Subcutaneous abdominal adipose tissue (tissue), 5 donors: ENCODE measurements around the gene EVPLL.
A peak's percentile ranks its signal among the peaks of the same experiment; 100 is the strongest.
"Not testable (repeated sequence)": the region's sequence is repeated elsewhere in the genome, so short reads cannot be mapped to it uniquely, and the experiment has no call there.

Source experiments
- H3K27ac ChIP-seq: one replicate; pipeline ENCODE4 v1.7.0; 2013; ENCODE audit warnings: low read depth, mild to moderate bottlenecking, inconsistent platforms, low read length, moderate library complexity
- H3K27me3 ChIP-seq, 5 donors: one replicate each; pipeline ENCODE4 v1.7.0; 2013; ENCODE audit warnings: low read length in 5 of 5, inconsistent platforms in 1 of 5; ENCODE audit not compliant: control insufficient read depth in 5 of 5, insufficient read depth in 4 of 5
- H3K36me3 ChIP-seq, 5 donors: one replicate each; pipeline ENCODE4 v1.7.0; 2013; ENCODE audit warnings: low read length in 5 of 5; ENCODE audit not compliant: control insufficient read depth in 5 of 5, insufficient read depth in 5 of 5
- H3K4me1 ChIP-seq, 5 donors: one replicate each; pipeline ENCODE4 v1.7.0; 2013; ENCODE audit warnings: low read length in 5 of 5, mild to moderate bottlenecking in 3 of 5, moderate library complexity in 1 of 5; ENCODE audit not compliant: control insufficient read depth in 5 of 5, insufficient read depth in 5 of 5
- H3K4me3 ChIP-seq, 5 donors: one replicate each; pipeline ENCODE4 v1.7.0; 2013; ENCODE audit warnings: low read length in 5 of 5, low read depth in 1 of 5
- H3K9ac ChIP-seq, 5 donors: one replicate each; pipeline ENCODE4 v1.7.0; 2013; ENCODE audit warnings: low read length in 5 of 5, mild to moderate bottlenecking in 4 of 5, moderate library complexity in 3 of 5
- H3K9me3 ChIP-seq, 5 donors: one replicate each; pipeline ENCODE4 v1.7.0; 2013; ENCODE audit warnings: low read length in 5 of 5; ENCODE audit not compliant: control insufficient read depth in 5 of 5
- donor health status: healthy.
- donor health status: healthy.
- donor health status: healthy.
- donor health status: healthy.
- donor health status: healthy.

Gene EVPLL

GRCh38 chr17:18377437-18378204 lies at the start of gene EVPLL:
Gene EVPLL, plus strand, starts transcription at chr17:18377778. Its CDS starts 3,160 bp downstream, at chr17:18380938.
- no peak within 1 kb of the TSS for H3K4me3 ChIP-seq
- H3K27me3 ChIP-seq = peaks cover 0 to 13% (median 2%) of the 10 kb centered on the region in 5 donors
- H3K9me3 ChIP-seq = peaks cover 0 to 6% (median 5%) of the 10 kb centered on the region in 5 donors
- H3K27ac ChIP-seq = peak within 1 kb of the TSS; percentile 70
- H3K9ac ChIP-seq = peak within 1 kb of the TSS in 2 of 5 donors; percentile 35 to 46
- no peaks in the 10 kb centered on the region for H3K36me3 ChIP-seq
- peaks cover 2 to 16% (median 12%) of the 10 kb centered on the region in 5 donors for H3K4me1 ChIP-seq

- H3K27ac ChIP-seq = no peak overlapping the region
- peaks cover 0 to 3% (median 0%) of the 10 kb centered on the region in 5 donors for H3K4me1 ChIP-seq
- no peak overlapping the region for H3K9ac ChIP-seq
- H3K9me3 ChIP-seq = no peaks in the 10 kb centered on the region
- H3K36me3 ChIP-seq = peaks cover 0 to 89% (median 84%) of the 10 kb centered on the region in 5 donors
- H3K4me3 ChIP-seq = no peak overlapping the region
- no peaks in the 10 kb centered on the region for H3K27me3 ChIP-seq
Measured at GRCh38 chr17:18328643-18329204, 48.9 kb upstream of the EVPLL start.

- no peak overlapping the region for H3K4me3 ChIP-seq
- no peaks in the 10 kb centered on the region for H3K9me3 ChIP-seq
- H3K27me3 ChIP-seq = no peaks in the 10 kb centered on the region
- no peaks in the 10 kb centered on the region for H3K4me1 ChIP-seq
- no peak overlapping the region for H3K27ac ChIP-seq
- H3K9ac ChIP-seq = no peak overlapping the region
- peaks cover 0 to 92% (median 81%) of the 10 kb centered on the region in 5 donors for H3K36me3 ChIP-seq
Measured at GRCh38 chr17:18331879-18332278, 45.7 kb upstream of the EVPLL start.

GRCh38 chr17:18332909-18333489 lies 44.6 kb upstream of the EVPLL start:
- no peaks in the 10 kb centered on the region for H3K9me3 ChIP-seq
- H3K36me3 ChIP-seq = peaks cover 0 to 87% (median 78%) of the 10 kb centered on the region in 5 donors

GRCh38 chr17:18338158-18338557 lies 39.4 kb upstream of the EVPLL start:
- H3K4me1 ChIP-seq, H3K27ac ChIP-seq, H3K27me3 ChIP-seq, H3K4me3 ChIP-seq, H3K9me3 ChIP-seq, H3K9ac ChIP-seq: not testable (repeated sequence)
- peaks cover 5 to 72% (median 66%) of the 10 kb centered on the region in 5 donors for H3K36me3 ChIP-seq

More at GRCh38 chr17:18332909-18333489, 44.6 kb upstream of the EVPLL start:
- H3K4me1 ChIP-seq = no peaks in the 10 kb centered on the region
- no peak overlapping the region for H3K4me3 ChIP-seq
- H3K27me3 ChIP-seq = no peaks in the 10 kb centered on the region
- no peak overlapping the region for H3K9ac ChIP-seq
- H3K27ac ChIP-seq = no peak overlapping the region

- no peaks in the 10 kb centered on the region for H3K9me3 ChIP-seq
- H3K9ac ChIP-seq = no peak overlapping the region
- no peak overlapping the region for H3K4me3 ChIP-seq
- H3K4me1 ChIP-seq = no peaks in the 10 kb centered on the region
- H3K27me3 ChIP-seq = no peaks in the 10 kb centered on the region
- peaks cover 7 to 71% (median 66%) of the 10 kb centered on the region in 5 donors for H3K36me3 ChIP-seq
- no peak overlapping the region for H3K27ac ChIP-seq
Measured at GRCh38 chr17:18339933-18340332, 37.6 kb upstream of the EVPLL start.

- Histone ChIP-seq H3K9me3 (no peaks in the 10 kb centered on the region), H3K27ac (no peak overlapping the region), H3K4me1 (no peaks in the 10 kb centered on the region), H3K4me3 (no peak overlapping the region), H3K36me3 (peaks cover 13 to 87% (median 81%) of the 10 kb centered on the region in 5 donors), H3K9ac (no peak overlapping the region), H3K27me3 (no peaks in the 10 kb centered on the region)
Measured at GRCh38 chr17:18344021-18344420, 33.6 kb upstream of the EVPLL start.

GRCh38 chr17:18353541-18353940 lies 24.0 kb upstream of the EVPLL start:
- Histone ChIP-seq H3K4me3 (no peak overlapping the region), H3K9ac (no peak overlapping the region), H3K4me1 (peaks cover 0 to 18% (median 14%) of the 10 kb centered on the region in 5 donors), H3K27me3 (no peaks in the 10 kb centered on the region), H3K9me3 (no peaks in the 10 kb centered on the region), H3K27ac (no peak overlapping the region), H3K36me3 (peaks cover 5 to 51% (median 35%) of the 10 kb centered on the region in 5 donors)

GRCh38 chr17:18356624-18357023 lies 21.0 kb upstream of the EVPLL start:
- H3K9me3 ChIP-seq = no peaks in the 10 kb centered on the region
- H3K9ac ChIP-seq = peak overlapping the region in 1 of 5 donors; percentile 53
- H3K36me3 ChIP-seq = peaks cover 5 to 39% (median 23%) of the 10 kb centered on the region in 5 donors
- H3K4me3 ChIP-seq = no peak overlapping the region
- peak overlapping the region; percentile 79 for H3K27ac ChIP-seq
- no peaks in the 10 kb centered on the region for H3K27me3 ChIP-seq
- peaks cover 0 to 32% (median 25%) of the 10 kb centered on the region in 5 donors for H3K4me1 ChIP-seq

- no peaks in the 10 kb centered on the region for H3K27me3 ChIP-seq
- peak overlapping the region; percentile 96 for H3K27ac ChIP-seq
- no peak overlapping the region for H3K4me3 ChIP-seq
Measured at GRCh38 chr17:18360518-18360917, 17.1 kb upstream of the EVPLL start.

More at GRCh38 chr17:18360518-18360917, 17.1 kb upstream of the EVPLL start:
- no peaks in the 10 kb centered on the region for H3K9me3 ChIP-seq
- peaks cover 1 to 53% (median 45%) of the 10 kb centered on the region in 5 donors for H3K4me1 ChIP-seq
- H3K36me3 ChIP-seq = peaks cover 0 to 8% (median 2%) of the 10 kb centered on the region in 5 donors
- no peak overlapping the region for H3K9ac ChIP-seq
